ENCODE results near the gene WHRN.

- TF ChIP-seq, protein P1, sequence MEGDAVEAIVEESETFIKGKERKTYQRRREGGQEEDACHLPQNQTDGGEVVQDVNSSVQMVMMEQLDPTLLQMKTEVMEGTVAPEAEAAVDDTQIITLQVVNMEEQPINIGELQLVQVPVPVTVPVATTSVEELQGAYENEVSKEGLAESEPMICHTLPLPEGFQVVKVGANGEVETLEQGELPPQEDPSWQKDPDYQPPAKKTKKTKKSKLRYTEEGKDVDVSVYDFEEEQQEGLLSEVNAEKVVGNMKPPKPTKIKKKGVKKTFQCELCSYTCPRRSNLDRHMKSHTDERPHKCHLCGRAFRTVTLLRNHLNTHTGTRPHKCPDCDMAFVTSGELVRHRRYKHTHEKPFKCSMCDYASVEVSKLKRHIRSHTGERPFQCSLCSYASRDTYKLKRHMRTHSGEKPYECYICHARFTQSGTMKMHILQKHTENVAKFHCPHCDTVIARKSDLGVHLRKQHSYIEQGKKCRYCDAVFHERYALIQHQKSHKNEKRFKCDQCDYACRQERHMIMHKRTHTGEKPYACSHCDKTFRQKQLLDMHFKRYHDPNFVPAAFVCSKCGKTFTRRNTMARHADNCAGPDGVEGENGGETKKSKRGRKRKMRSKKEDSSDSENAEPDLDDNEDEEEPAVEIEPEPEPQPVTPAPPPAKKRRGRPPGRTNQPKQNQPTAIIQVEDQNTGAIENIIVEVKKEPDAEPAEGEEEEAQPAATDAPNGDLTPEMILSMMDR (IDR thresholded peaks at IDR 0.05; ENCODE audit: poor library complexity, severe bottlenecking), result no peak
- no peak for TF ChIP-seq EZH2 (IDR thresholded peaks at IDR 0.05; ENCODE audit: borderline replicate concordance, insufficient read depth, low read length, poor library complexity, severe bottlenecking)
- TF ChIP-seq SMC3 (conservative IDR thresholded peaks at IDR 0.05; ENCODE audit: poor library complexity), result no peak
- no peak for TF ChIP-seq EP300 (conservative IDR thresholded peaks at IDR 0.05; ENCODE audit: poor library complexity, severe bottlenecking)
Measured at GRCh38 chr9:114497236-114497635, 8.0 kb downstream of the WHRN start.

Measured in neural cell (in vitro differentiated cells).